Measurements from ENCODE around the gene ZRANB3.
"Not testable (repeated sequence)": the region's sequence is repeated elsewhere in the genome, so short reads cannot be mapped to it uniquely, and the experiment has no call there.

ZRANB3 gene

GRCh38 chr2:135531231-135532197, 496 bp upstream of the ZRANB3 start, which contains the start of gene R3HDM1:
R3HDM1 (plus strand) TSS chr2:135531484; CDS start chr2:135604846, 73,362 bp downstream.
- TF ChIP-seq CTCF (IDR thresholded peaks at IDR 0.05; ENCODE audit: control insufficient read depth, extremely low read depth, insufficient read depth) = no peak; the same call in 1 of the 2 replicates
- DNase-seq (ENCODE audit: low read depth) = peak; percentile 100
- H3K4me3 ChIP-seq (ENCODE audit: low read depth, low read length) = peak within 1 kb of the TSS; percentile 87

GRCh38 chr2:135528006-135528405, 3.0 kb downstream of the ZRANB3 start:
- DNase-seq (ENCODE audit: low read depth) = no peak
- TF ChIP-seq CTCF (IDR thresholded peaks at IDR 0.05; ENCODE audit: control insufficient read depth, extremely low read depth, insufficient read depth) = no peak
- H3K4me3 ChIP-seq (ENCODE audit: low read depth, low read length) = no peak overlapping the region

- no peak overlapping the region for H3K4me3 ChIP-seq (ENCODE audit: low read depth, low read length)
- TF ChIP-seq CTCF (IDR thresholded peaks at IDR 0.05; ENCODE audit: control insufficient read depth, extremely low read depth, insufficient read depth) = no peak
- no peak for DNase-seq (ENCODE audit: low read depth)
These were observed 5.2 kb downstream of the ZRANB3 start for GRCh38 chr2:135525786-135526185.

- no peak for TF ChIP-seq CTCF (IDR thresholded peaks at IDR 0.05; ENCODE audit: control insufficient read depth, extremely low read depth, insufficient read depth)
- no peak for DNase-seq (ENCODE audit: low read depth)
These were observed 18.9 kb downstream of the ZRANB3 start for GRCh38 chr2:135512099-135512498.

GRCh38 chr2:135510577-135510976, 20.4 kb downstream of the ZRANB3 start:
- no peak overlapping the region for H3K4me3 ChIP-seq (ENCODE audit: low read depth, low read length)
- no peak for TF ChIP-seq CTCF (IDR thresholded peaks at IDR 0.05; ENCODE audit: control insufficient read depth, extremely low read depth, insufficient read depth)
- no peak for DNase-seq (ENCODE audit: low read depth)

More at GRCh38 chr2:135512099-135512498, 18.9 kb downstream of the ZRANB3 start:
- no peak overlapping the region for H3K4me3 ChIP-seq (ENCODE audit: low read depth, low read length)

GRCh38 chr2:135504811-135505210, 26.2 kb downstream of the ZRANB3 start:
- no peak overlapping the region for H3K4me3 ChIP-seq (ENCODE audit: low read depth, low read length)
- DNase-seq (ENCODE audit: low read depth) = no peak
- no peak for TF ChIP-seq CTCF (IDR thresholded peaks at IDR 0.05; ENCODE audit: control insufficient read depth, extremely low read depth, insufficient read depth)

- H3K4me3 ChIP-seq (ENCODE audit: low read depth, low read length); DNase-seq (ENCODE audit: low read depth): not testable (repeated sequence)
These were observed 32.4 kb downstream of the ZRANB3 start for GRCh38 chr2:135498588-135498987.
